ENCODE data around the gene RAPGEF3.

The RAPGEF3 gene

GRCh38 chr12:47709671-47710070 is 49.0 kb downstream of the RAPGEF3 start:
- TF ChIP-seq ZBTB44 (tag by site-specific recombination; IDR thresholded peaks at IDR 0.05) (no peak), PBX3 (CRISPR knock-in tag; IDR thresholded peaks at IDR 0.05) (no peak), ZNF488 (tag by site-specific recombination; IDR thresholded peaks at IDR 0.05) (no peak), TSHZ1 (tag by site-specific recombination; IDR thresholded peaks at IDR 0.05; ENCODE audit: borderline replicate concordance) (no peak), ZNF768 (tag by site-specific recombination; IDR thresholded peaks at IDR 0.05) (no peak), KLF16 (tag by site-specific recombination; IDR thresholded peaks at IDR 0.05) (no peak), ZNF266 (tag by site-specific recombination; IDR thresholded peaks at IDR 0.05; ENCODE audit: low read depth) (no peak), PRDM2 (tag by site-specific recombination; IDR thresholded peaks at IDR 0.05; ENCODE audit: borderline replicate concordance) (no peak), ZNF843 (tag by site-specific recombination; IDR thresholded peaks at IDR 0.05) (no peak), ZNF549 (tag by site-specific recombination; IDR thresholded peaks at IDR 0.05) (no peak), ZNF658 (tag by site-specific recombination; IDR thresholded peaks at IDR 0.05) (no peak), ZNF140 (tag by site-specific recombination; IDR thresholded peaks at IDR 0.05) (no peak), ZNF157 (tag by site-specific recombination; IDR thresholded peaks at IDR 0.05) (no peak)
- POLR2A ChIA-PET = no interaction called here
- Histone ChIP-seq H3K4me3 (ENCODE audit: low read depth, low read length) (no peak overlapping the region), H3K4me1 (ENCODE audit: control insufficient read depth, insufficient read depth, low read length) (no peaks in the 10 kb centered on the region), H3K27ac (ENCODE audit: extremely low read depth, low read depth, low read length) (no peak overlapping the region), H3K9me3 (ENCODE audit: control insufficient read depth, insufficient read depth, low read depth, low read length) (no peaks in the 10 kb centered on the region), H3K36me3 (ENCODE audit: control insufficient read depth in 2 of 2, insufficient read depth in 1 of 2, low read length in 2 of 2) (no peaks in the 10 kb centered on the region)
- CTCF ChIA-PET = interaction anchor here (0.5 to 11.4 kb wide), 7 partner anchors 18 to 463 kb away, joined by 3 to 271 read pairs (median 6); no protein-coding TSS in a partner anchor
